DLD1 (cell line): ENCODE measurements around the gene ZNF680.
"Not testable (repeated sequence)": the region's sequence is repeated elsewhere in the genome, so short reads cannot be mapped to it uniquely, and the experiment has no call there.

Experiments
- in situ Hi-C: cut with HindIII; loops from 2 replicates; pipeline ENCODE4 v1.10.0; 2017; ENCODE audit warnings: low sequenced_read_pairs

ZNF680 gene

DNA sequence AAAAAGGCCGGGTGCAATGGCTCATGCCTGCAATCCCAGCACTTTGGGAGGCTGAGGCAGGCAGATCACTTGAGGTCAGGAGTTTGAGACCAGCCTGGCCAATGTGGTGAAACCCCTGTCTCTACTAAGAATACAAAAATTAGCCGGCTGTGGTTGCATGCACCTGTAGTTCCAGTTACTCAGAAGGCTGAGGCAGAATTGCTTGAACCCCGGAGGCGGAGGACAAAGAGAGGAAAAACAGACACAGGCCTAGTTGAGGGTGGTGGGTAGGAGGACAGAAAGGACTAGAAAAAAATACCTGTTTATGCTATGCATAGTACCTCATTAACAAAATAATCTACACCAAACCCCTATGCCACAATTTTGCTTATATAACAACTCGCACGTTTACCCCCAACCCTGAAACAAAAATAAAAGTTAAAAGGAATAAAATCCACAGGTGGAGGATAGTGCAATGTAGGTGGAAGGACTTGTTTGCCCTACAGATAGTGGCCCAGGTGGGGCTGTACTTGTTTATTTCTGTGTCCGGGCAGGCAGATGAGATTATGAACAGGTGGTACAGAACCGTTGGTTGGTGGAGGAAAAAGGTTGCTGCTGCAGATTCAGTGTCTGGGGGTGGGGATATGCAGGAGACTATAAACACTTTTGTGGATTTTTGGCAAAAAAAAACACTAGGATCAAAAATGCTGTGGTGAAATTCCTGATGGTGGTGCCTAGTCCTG lies 5.1 kb downstream of the ZNF680 start:
- in situ Hi-C loops, result no loop called here

DNA sequence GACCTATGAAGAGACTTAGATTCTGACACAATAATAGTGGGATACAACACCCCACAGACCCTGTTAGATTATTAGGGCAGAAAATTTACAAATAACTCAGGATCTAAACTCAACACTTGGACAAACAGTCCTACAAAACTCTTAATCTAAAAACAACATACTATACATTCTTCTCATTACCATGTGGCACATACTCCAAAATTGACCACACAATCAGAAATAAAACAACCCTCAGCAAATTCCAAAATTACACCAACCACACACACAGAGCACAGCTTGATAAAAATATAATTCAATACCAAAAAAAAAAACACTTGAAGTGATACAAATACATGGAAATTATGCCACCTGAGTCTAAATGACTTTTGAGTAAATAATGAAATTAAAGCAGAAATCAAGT lies 7.8 kb downstream of the ZNF680 start:
- in situ Hi-C loops, result no loop called here

DNA sequence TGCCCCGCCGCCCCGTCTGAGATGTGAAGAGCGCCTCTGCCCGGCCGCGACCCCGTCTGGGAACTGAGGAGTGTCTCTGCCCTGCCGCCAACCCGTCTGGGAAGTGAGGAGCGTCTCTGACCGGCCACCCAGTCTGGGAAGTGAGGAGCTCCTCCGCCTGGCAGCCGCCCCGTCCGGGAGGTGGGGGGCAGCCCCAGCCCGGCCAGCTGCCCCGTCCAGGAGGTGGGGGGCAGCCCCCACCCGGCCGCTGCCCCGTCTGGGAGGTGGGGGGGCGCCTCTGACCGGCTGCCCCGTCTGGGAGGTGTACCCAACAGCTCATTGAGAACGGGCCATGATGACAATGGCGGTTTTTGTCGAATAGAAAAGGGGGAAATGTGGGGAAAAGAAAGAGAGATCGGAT lies 8.7 kb downstream of the ZNF680 start:
- in situ Hi-C loops, result not testable (repeated sequence)

DNA sequence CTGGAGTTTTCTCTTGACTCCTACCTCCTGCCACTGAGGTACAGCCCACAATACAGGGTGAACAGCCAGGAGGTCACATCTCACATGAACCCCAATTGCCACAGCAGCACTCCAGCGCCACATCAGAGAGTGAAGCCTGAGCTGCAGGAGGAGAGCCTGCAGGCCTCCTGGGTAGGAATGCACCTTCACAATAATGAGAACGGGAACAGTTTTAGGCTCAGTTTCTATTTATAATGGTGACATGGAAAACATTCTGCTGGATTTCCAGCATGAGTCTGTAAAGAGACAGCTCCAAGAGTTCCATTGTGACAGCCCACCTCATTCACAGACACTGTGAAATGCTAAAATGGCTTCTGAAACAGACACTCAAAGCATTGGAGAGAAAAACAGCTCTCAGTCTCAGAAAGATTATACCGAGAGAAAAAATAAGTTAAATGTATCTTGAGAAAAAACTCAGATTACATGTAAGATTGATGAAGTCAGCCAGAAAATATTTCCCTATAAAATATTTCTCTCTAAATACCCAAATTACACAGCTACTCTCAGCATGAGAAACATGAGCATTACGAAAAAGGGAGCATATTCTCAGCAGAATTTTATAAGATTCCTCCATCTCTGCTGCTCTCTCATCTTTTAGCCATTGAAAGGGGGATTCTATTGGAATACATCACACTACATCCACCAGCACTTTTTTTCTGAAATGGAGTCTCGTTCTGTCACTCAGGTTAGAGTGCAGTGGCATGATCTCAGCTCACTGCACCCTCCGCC lies 11.3 kb downstream of the ZNF680 start:
- in situ Hi-C loops, result no loop called here

DNA sequence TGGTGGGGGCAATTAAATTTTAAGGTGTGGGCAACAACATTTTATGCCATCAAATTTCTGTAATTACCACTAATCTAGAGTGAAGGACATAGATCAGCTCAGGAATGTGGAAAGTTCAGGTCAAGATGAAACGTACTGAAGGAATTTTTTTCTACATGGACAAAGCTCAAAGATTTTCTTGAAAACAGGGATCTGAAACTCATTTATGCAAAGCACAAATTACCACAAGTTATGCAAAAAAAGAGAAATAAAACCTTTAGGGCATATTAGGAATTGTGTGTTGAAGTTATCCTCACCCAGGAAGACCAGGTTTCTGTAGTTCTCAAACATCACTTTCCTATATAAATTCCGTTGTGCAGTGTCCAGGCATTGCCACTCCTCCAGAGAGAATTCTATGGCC lies 18.9 kb downstream of the ZNF680 start:
- in situ Hi-C loops, result no loop called here

DNA sequence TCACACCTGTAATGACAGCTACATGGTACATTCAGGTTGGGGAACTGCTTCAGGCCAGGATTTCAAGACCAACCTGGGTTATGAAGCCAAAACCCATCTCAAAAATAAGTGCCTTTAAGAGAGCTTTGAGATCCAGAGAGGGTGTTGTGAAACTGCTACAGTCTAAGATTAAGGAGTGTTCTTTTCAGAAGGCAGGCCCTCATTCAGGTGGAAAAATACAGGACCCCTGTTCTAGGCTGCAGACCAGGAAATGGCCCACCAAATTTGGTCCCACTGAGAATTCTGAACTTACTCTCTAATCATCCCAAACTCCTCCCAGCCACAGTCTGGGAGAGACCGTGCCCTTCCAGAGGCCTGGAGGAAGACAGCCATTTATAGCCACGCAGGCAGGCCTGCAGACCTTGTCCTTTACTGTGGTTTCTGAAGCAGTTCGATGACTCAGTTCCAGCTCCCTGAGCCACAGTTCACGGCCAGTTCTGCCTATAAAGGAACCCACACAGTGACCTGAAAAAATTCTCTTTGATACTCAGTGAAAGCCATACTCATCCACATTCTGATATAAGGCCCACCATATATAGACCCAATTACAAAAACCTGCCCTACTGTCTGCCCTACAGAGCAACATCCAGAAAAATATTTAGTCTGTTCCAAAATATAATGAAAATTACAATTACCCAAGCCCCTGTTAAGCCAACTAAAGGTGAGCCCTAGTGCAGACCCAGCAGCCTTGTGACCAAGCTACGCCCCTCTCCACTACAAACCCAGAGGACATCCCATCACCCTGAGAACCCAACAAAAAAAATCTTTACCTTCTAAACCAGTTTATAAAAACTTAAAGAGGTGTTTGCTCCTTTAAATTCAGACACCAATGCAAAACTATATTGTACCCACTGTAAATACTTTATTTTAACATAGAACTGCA lies 21.2 kb downstream of the ZNF680 start:
- in situ Hi-C loops, result no loop called here

DNA sequence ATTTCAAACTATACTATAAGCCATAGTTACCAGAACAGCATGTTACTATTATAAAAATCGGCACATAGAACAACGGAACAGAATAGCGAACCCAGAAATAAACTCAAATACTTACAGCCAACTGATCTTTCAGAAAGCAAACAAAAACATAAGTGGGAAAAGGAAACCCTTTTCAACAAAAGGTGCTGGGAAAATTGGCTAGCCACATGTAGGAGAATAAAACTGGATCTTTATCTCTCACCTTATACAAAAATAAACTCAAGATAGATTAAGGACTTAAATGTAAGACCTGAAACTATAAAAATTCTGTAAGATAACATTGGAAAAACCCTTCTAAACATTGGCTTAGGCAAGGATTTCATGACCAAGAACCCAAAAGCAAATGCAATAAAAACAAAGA lies 29.1 kb downstream of the ZNF680 start:
- in situ Hi-C loops, result no loop called here

DNA sequence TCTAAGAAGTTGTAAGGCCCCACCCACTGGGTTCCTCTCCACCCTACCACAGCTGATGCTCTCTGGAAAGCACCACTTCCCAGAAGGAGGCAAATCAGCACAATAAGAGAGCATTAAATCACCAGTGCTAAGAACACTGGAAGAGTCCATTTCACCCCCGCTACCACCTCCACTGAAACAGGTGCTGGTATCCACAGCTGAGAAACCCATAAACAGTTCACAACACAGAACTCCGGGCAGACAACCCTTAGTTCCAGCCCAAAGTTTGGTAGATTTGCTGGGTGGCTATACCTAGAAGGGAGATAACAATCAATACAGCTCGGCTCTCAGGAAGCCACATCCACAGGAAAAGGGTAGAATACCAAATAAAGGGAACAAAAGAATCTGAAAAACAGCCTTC lies 34.1 kb downstream of the ZNF680 start:
- in situ Hi-C loops, result no loop called here

DNA sequence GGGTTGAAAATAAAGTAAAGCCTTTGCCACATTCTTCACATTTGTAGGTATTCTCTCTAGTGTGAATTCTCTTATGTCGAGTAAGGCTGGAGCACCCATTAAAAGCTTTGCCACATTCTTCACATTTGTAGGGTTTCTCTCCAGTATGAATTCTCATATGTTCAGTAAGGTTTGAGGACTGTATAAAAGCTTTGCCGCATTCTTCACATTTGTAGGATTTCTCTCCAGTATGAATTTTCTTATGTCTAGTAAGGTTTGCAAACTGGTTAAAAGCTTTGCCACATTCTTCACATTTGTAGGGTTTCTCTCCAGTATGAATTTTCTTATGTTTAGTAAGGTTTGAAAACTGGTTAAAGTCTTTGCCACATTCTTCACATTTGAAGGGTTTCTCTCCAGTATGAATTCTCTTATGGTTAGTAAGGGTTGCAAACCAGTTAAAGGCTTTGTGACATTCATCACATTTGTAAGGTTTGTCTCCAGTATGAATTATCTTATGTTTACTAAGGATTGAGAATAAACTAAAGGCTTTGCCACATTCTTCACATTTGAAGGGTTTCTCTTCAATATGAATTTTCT lies 41.4 kb downstream of the ZNF680 start:
- in situ Hi-C loops, result no loop called here

DNA sequence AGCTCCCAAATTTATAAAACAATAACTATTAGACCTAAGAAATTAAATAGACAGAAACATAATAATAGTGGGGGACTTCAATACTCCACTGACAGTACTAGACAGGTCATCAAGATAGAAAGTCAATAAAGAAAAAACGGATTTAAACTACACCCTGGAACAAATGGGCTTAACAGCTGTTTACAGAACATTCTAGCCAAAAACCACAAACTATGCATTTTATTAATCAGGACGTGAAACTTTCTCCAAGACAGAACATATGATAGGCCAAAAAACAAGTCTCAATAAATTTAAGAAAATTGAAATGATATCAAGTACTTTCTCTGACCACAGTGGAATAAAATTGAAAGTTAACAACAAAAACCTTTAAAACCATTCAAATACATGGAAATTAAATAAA lies 46.4 kb downstream of the ZNF680 start:
- in situ Hi-C loops, result no loop called here

DNA sequence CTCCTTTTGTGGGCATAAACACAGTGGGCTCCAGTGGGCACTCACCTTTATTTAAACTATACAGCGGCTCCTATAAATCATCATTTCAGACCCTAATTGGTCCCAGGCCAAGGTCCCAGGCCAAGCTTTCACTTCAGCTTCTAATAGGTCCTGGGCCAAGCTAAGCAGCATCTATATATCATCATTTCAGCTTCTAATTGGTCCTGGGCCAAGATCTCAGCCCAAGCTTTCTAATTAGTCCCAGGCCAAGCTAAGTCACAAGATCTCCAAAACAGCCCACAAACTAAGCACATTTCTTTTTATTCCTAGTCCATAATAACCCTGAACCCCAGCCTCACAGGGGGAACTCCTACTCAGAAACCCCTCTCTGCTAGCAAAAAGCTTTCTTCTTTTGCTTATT lies 47.1 kb downstream of the ZNF680 start:
- in situ Hi-C loops, result no loop called here

DNA sequence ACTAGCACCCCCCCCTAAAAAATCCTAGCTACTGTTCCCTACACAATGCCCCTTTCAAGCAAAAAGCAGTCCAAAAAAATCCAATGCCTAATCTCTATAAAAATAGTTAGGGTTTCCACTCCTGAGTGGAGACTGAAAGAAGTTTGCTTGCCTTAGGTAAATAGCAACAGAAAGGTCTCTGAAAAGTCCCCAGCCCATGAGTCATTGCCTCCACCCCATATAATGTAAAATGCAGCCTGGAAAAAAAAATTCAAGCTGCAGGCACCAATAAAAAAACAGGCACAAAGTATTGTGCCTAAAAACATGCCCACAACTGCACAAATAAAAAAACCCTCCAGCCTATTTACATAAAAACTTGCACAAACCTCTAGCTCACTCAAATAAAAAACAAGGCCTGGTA lies 47.5 kb downstream of the ZNF680 start:
- in situ Hi-C loops, result no loop called here

DNA sequence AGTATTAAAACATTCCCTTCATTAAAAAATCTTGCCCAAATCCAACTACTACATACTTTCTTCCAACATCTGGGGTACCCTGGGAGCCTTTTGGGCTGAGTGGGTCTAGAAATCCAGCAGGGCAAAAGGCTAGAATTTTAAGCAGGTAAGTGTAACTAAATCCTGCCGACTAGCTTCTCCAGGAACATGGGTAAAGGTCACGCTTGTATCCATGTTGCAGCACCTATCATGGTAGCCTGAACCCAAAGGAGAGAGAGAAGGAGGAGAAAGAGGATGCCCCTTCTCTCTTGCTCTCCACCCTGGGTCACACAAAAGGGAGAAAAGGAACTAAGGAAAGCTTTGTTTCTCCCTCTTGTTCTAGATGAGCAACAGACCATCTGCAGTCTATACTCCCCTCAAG lies 53.3 kb downstream of the ZNF680 start:
- in situ Hi-C loops, result no loop called here

DNA sequence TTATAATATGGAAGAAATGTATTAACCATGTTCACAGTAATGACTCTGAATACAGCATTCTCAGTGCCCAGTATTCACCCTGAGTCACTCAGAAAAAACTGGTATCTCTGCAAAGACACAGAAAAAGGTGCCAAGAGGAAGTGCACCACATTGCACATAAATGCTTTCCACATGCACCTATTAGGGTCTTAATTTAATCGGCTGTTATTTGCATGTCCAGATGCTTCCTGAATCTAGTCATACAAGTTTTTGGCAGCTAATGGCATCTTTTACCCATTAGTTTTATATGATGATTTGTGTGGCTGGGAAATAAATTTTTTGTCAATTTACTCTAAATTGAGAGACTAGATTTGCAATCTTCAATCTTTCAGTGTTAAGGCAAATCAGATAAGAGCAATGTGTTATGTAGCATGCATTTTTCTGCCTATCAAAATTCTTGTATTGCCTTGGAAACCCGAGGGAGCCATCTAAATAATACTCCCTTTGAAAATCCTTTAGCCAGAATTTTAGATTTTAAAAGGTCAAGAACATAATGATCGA lies 58.2 kb downstream of the ZNF680 start:
- in situ Hi-C loops, result no loop called here

DNA sequence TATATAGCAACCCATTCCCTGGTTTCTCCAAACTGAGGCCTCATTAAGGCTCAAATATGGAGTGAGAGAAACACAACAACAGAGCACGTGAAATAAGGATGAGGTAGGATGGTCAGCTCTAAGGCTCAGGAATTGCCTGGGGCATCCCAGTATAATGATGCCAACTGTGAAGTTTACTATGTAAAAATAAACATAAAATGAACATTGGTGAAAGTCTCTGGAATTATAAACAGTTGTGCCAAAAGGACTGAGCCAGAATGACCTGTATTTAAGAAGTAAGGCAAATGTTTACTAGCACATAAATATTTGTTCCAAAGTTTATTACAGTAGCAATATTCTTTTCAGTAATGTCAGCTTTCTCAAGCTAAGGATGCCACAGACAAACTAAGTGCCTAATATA lies 64.6 kb downstream of the ZNF680 start:
- in situ Hi-C loops, result no loop called here

DNA sequence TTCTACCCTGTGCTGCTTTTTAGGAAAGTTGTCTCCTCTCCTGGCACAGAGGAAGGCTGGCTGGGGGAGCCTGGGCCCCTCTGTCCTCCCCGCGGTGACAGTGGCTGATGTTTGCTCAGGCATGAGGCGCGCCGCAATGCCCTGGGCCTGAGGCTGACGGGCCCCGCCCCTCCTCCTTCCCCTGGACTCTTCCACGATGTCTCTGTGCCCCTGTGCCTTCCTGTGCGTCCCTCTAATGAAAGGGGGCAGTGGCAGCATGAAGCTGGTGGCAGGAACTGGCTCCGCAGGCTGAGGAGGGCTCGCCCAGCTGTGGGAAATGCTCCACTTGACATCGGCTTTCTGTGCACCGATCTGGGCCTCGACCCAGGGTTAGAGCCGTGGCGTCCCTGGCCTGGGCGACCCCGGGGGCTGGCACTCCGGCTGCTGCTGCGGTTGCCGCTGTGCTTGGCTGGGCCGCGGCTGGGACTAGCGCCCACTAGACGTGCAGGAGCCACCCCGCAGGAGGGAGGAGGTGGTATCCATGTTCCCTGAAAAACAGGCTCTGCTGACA lies 67.9 kb downstream of the ZNF680 start:
- in situ Hi-C loops, result no loop called here

DNA sequence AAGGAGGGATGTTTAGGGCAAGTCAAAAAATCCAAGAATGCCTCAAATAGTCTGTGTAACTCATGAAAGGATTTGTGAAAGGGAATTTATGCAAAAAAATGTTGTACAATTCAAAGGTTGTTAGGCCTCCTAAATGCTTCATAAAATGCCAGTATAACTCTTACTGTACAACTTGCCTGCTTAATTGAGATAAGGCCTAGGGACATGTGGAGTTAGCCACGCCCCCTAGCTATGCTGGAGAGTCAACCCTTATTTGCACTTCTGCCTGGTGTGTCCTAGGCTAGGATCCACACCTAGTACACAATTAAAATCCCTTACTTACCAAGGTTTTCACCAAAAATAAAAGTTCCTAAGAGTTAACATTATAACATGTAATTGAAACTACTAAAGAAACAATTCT lies 77.2 kb downstream of the ZNF680 start:
- in situ Hi-C loops, result no loop called here
